Trophoblast cell (in vitro differentiated cells and primary cell): ENCODE measurements around the gene GALNS.

ENCODE experiments used
- DNase-seq, 2 donors: peaks; one replicate each; pipeline ENCODE4 v3.0.0-alpha.2; 2016
- H2AFZ ChIP-seq: 2 replicates; pipeline ENCODE4 v1.6.1; 2013; ENCODE audit warnings: low read length, moderate library complexity, mild to moderate bottlenecking; ENCODE audit not compliant: insufficient read depth, poor library complexity
- H2AK5ac ChIP-seq: 2 replicates; pipeline ENCODE4 v1.6.1; 2013; ENCODE audit warnings: mild to moderate bottlenecking, low read length
- H2BK120ac ChIP-seq: 2 replicates; pipeline ENCODE4 v1.6.1; 2013; ENCODE audit warnings: low read length, mild to moderate bottlenecking, moderate library complexity; ENCODE audit not compliant: insufficient read depth, poor library complexity
- H2BK12ac ChIP-seq: 2 replicates; pipeline ENCODE4 v1.6.1; 2013; ENCODE audit warnings: mild to moderate bottlenecking, low read length, moderate library complexity
- H2BK5ac ChIP-seq: 2 replicates; pipeline ENCODE4 v1.6.1; 2013; ENCODE audit warnings: low read length, low read depth, moderate library complexity, mild to moderate bottlenecking; ENCODE audit not compliant: poor library complexity
- H3K14ac ChIP-seq: 2 replicates; pipeline ENCODE4 v1.6.1; 2013; ENCODE audit warnings: mild to moderate bottlenecking, low read length
- H3K18ac ChIP-seq: 2 replicates; pipeline ENCODE4 v1.6.1; 2013; ENCODE audit warnings: mild to moderate bottlenecking, low read length
- H3K23ac ChIP-seq: 2 replicates; pipeline ENCODE4 v1.6.1; 2013; ENCODE audit warnings: low read length
- H3K27ac ChIP-seq: 2 replicates; pipeline ENCODE4 v1.5.1; 2013; ENCODE audit warnings: low read depth, mild to moderate bottlenecking, inconsistent platforms, low read length, moderate library complexity
- H3K27me3 ChIP-seq: 2 replicates; pipeline ENCODE4 v1.6.1; 2013; ENCODE audit warnings: inconsistent platforms, mild to moderate bottlenecking, low read length, moderate library complexity; ENCODE audit not compliant: insufficient read depth
- H3K36me3 ChIP-seq, 2 experiments: 1 replicate in 1 of 2; 2 replicates in 1 of 2; pipeline ENCODE4 v1.6.1; 2013; ENCODE audit warnings: low read length in 2 of 2, mild to moderate bottlenecking in 2 of 2, moderate library complexity in 1 of 2; ENCODE audit not compliant: insufficient read depth in 2 of 2, control insufficient read depth in 1 of 2
- H3K4ac ChIP-seq: 2 replicates; pipeline ENCODE4 v1.6.1; 2013; ENCODE audit warnings: low read depth, mild to moderate bottlenecking, low read length, moderate library complexity
- H3K4me1 ChIP-seq, 2 experiments: 1 replicate in 1 of 2; 2 replicates in 1 of 2; pipeline ENCODE4 v1.6.1; 2013; ENCODE audit warnings: low read length in 2 of 2, mild to moderate bottlenecking in 2 of 2, moderate library complexity in 1 of 2; ENCODE audit not compliant: insufficient read depth in 2 of 2, control insufficient read depth in 1 of 2
- H3K4me2 ChIP-seq: 2 replicates; pipeline ENCODE4 v1.6.1; 2013; ENCODE audit warnings: inconsistent platforms, mild to moderate bottlenecking, low read length, moderate library complexity
- H3K4me3 ChIP-seq: 2 replicates; pipeline ENCODE4 v1.5.1; 2013; ENCODE audit warnings: mild to moderate bottlenecking, low read depth, low read length, inconsistent platforms
- H3K79me1 ChIP-seq: one replicate; pipeline ENCODE4 v1.6.1; 2013; ENCODE audit warnings: low read length
- H3K79me2 ChIP-seq: 2 replicates; pipeline ENCODE4 v1.6.1; 2013; ENCODE audit warnings: low read length, mild to moderate bottlenecking; ENCODE audit not compliant: control insufficient read depth, insufficient read depth, poor library complexity
- H3K9ac ChIP-seq: 2 replicates; pipeline ENCODE4 v1.6.1; 2013; ENCODE audit warnings: mild to moderate bottlenecking, low read length
- H3K9me3 ChIP-seq: 2 replicates; pipeline ENCODE4 v1.6.1; 2013; ENCODE audit warnings: low read depth, mild to moderate bottlenecking, control low read depth, inconsistent platforms, low read length; ENCODE audit not compliant: insufficient read depth
- H4K12ac ChIP-seq: 2 replicates; pipeline ENCODE4 v1.6.1; 2013; ENCODE audit warnings: low read depth, mild to moderate bottlenecking, low read length, moderate library complexity
- H4K8ac ChIP-seq: 2 replicates; pipeline ENCODE4 v1.6.1; 2013; ENCODE audit warnings: low read depth, mild to moderate bottlenecking, low read length, moderate library complexity
- H4K91ac ChIP-seq: one replicate; pipeline ENCODE4 v1.6.1; 2013; ENCODE audit warnings: low read depth, mild to moderate bottlenecking, low read length, moderate library complexity
- WGBS: extraction: QIAGEN DNeasy Blood & Tissue Kit; methylation state at CpG from one replicate; pipeline ENCODE4 v1.1.7; 2013; ENCODE audit warnings: missing lambda C conversion rate; ENCODE audit not compliant: insufficient read length, insufficient coverage; ENCODE audit errors: extremely low coverage; 5-methylcytosine and 5-hydroxymethylcytosine counted together

Gene GALNS

DNA sequence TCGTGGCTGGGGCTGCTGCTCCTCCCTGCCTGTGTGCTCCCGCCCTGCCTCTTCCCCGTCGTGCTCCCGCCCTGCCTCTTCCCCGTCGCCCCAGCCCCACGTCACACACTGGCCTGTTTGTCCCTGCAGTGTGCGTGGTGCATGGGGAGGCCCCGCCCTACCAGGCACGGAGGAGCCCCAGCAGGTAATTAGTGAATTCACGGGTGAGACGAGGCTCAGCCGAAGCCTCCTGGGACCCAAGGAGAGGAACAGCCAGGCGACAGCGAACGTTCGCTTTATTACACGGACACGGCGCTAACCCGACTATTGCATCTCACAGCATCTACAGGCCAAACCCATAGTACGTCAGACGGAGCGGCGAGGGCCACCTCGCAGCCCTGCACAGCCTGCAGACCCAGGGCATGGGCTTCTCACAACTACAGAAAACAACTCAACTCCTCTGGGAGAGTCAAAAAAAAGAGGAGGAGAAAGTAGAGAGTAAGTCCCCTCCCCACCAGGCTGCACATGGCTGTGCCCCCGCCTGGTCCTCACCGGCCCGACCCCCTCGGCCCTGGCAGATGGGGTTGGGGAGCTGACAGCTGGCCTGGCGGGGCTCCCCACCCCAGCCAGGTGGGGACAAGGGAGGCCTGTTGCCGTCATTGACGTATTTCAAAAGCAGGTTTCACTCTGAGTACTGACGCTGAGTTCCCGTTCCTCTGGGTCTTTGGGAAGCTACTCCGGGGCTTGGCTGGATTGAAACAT is 14.0 kb upstream of the GALNS start:
- Histone ChIP-seq H3K79me1 (no peaks in the 10 kb centered on the region), H3K27ac (no peak overlapping the region), H2BK12ac (no peak overlapping the region), H4K12ac (no peak overlapping the region), H4K8ac (no peak overlapping the region), H3K14ac (no peak overlapping the region), H2AFZ (no peak overlapping the region), H4K91ac (no peak overlapping the region), H3K4ac (no peak overlapping the region), H3K27me3 (no peaks in the 10 kb centered on the region), H3K4me3 (no peak overlapping the region), H3K9ac (no peak overlapping the region), H2BK5ac (no peak overlapping the region), H2BK120ac (no peak overlapping the region), H3K4me2 (no peak overlapping the region), H3K23ac (no peak overlapping the region), H3K9me3 (no peaks in the 10 kb centered on the region), H3K4me1 (no peaks in the 10 kb centered on the region), H3K18ac (no peak overlapping the region), H3K79me2 (no peaks in the 10 kb centered on the region), H2AK5ac (no peak overlapping the region), H3K36me3 (no peaks in the 10 kb centered on the region)
- WGBS: no CpG with 5 or more reads among the region's 37 CpGs
- no peak for DNase-seq

DNA sequence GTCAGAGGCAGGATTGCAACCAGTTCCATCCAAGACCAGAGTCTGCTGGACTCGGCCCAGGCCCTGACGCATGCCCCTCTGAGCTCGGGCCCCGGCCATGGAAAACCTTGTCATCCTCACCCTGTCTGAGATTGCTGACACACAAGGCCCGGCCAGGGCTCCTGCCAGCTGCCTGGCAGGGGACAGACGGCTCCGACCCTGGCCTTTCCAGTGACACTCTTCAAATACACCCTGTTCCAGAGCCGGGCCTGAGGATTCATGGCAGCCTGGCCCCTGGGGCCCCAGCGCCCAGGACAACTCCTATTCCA is 12.9 kb upstream of the GALNS start:
- Histone ChIP-seq H2AK5ac (no peak overlapping the region), H3K9me3 (no peaks in the 10 kb centered on the region), H2BK120ac (no peak overlapping the region), H3K79me2 (no peaks in the 10 kb centered on the region), H2AFZ (no peak overlapping the region), H4K91ac (no peak overlapping the region), H3K4me2 (no peak overlapping the region), H3K23ac (no peak overlapping the region), H3K27ac (no peak overlapping the region), H3K9ac (no peak overlapping the region), H4K8ac (no peak overlapping the region), H2BK5ac (no peak overlapping the region), H3K14ac (no peak overlapping the region), H3K4me1 (no peaks in the 10 kb centered on the region), H2BK12ac (no peak overlapping the region), H3K36me3 (no peaks in the 10 kb centered on the region), H3K79me1 (no peaks in the 10 kb centered on the region), H3K27me3 (no peaks in the 10 kb centered on the region), H3K18ac (no peak overlapping the region), H4K12ac (no peak overlapping the region), H3K4ac (no peak overlapping the region), H3K4me3 (no peak overlapping the region)
- WGBS: no CpG with 5 or more reads among the region's 9 CpGs
- DNase-seq: no peak

DNA sequence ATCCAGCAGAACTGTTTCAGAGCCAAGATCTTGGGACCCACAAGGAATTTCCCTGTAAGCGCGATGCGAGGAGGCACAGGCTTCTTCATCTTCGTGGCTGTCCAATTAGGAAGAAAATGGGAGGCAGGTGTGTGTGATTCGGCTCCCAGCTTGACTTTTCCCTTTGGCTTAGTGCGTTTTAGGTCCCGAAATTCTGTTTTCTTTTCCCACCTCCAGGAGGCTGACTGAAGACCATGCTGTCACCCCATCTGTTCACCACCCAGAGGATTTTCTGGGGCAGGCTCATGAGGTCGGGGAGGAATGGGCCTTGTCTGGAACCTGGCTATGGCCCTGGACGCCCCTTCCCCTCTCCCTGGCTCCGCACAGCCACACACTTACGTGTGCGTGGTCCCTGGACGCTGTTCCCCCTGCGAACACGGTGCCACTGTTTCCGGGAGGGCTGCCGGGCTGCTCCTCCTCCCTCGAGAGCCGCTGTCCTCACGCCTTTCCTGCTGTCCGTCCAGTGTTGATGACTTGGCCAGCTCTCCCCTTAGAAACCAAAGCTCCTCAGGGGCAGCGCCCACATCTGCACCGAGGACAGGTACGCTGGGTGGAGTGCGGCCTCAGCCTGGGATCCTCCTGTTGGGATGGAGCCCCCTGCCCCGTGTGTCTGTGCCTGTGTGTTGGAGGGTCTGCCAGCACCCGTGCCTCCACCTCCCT is 12.4 kb upstream of the GALNS start:
- Histone ChIP-seq H3K27me3 (no peaks in the 10 kb centered on the region), H3K4ac (no peak overlapping the region)
- WGBS: no CpG with 5 or more reads among the region's 27 CpGs

DNA sequence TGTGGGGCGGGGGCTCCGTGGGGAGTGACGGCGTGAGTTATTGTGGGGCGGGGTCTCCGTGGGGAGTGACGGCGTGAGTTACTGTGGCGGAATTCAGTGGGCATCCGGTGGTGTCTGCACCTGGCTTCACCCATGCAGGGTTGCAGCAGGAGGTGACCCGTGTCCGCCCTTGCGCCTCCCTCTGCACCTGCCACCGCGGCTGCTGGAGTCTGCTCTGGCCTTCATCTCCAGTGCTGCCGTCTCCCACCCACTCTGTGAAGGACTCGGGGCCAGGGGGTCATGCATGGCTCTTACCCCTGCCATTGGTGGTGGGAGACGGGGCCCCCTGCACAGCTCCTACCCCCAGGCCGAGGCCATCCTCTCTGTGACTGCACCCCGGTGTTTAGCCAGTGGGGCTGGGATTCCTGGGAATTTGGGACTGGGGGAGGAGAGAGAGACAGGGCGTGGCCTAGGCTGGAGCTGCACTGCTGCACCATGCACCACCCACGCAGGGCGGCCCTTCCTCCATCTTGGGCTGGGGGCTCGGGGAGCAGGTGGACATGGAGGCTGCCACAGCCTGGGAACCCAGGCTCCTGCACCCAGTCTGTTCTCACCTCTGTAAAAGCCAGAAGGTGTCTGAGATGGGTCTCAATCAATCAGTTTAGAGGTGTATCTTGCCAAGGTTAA is 11.0 kb upstream of the GALNS start:
- no peak overlapping the region for H4K12ac ChIP-seq
- H4K91ac ChIP-seq: no peak overlapping the region
- peaks cover 2% of the 10 kb centered on the region for H3K9me3 ChIP-seq
- H3K14ac ChIP-seq: no peak overlapping the region
- H3K23ac ChIP-seq: no peak overlapping the region
- H2AFZ ChIP-seq: no peak overlapping the region
- no CpG with 5 or more reads among the region's 24 CpGs for WGBS
- no peak overlapping the region for H2AK5ac ChIP-seq
- H3K4me2 ChIP-seq: no peak overlapping the region
- H3K27me3 ChIP-seq: no peaks in the 10 kb centered on the region
- no peak overlapping the region for H2BK5ac ChIP-seq
- H2BK120ac ChIP-seq: no peak overlapping the region
- no peak overlapping the region for H3K27ac ChIP-seq
- DNase-seq: no peak
- no peak overlapping the region for H3K9ac ChIP-seq
- no peak overlapping the region for H4K8ac ChIP-seq
- no peak overlapping the region for H2BK12ac ChIP-seq
- no peaks in the 10 kb centered on the region for H3K4me1 ChIP-seq
- peaks cover 0 to 4% of the 10 kb centered on the region in 2 experiments for H3K36me3 ChIP-seq
- H3K79me1 ChIP-seq: no peaks in the 10 kb centered on the region
- no peak overlapping the region for H3K18ac ChIP-seq
- H3K4me3 ChIP-seq: no peak overlapping the region
- no peaks in the 10 kb centered on the region for H3K79me2 ChIP-seq
- no peak overlapping the region for H3K4ac ChIP-seq

More for the DNA sequence above, 12.4 kb upstream of the GALNS start:
- no peaks in the 10 kb centered on the region for H3K79me1 ChIP-seq
- H3K36me3 ChIP-seq: no peaks in the 10 kb centered on the region
- no peak overlapping the region for H2BK120ac ChIP-seq
- H2AK5ac ChIP-seq: no peak overlapping the region
- H3K4me1 ChIP-seq: no peaks in the 10 kb centered on the region
- no peak overlapping the region for H3K4me2 ChIP-seq
- no peak overlapping the region for H3K27ac ChIP-seq
- H3K79me2 ChIP-seq: no peaks in the 10 kb centered on the region
- no peak overlapping the region for H3K18ac ChIP-seq
- H3K9me3 ChIP-seq: no peaks in the 10 kb centered on the region
- no peak overlapping the region for H2BK12ac ChIP-seq
- H4K91ac ChIP-seq: no peak overlapping the region
- no peak overlapping the region for H2BK5ac ChIP-seq
- H3K4me3 ChIP-seq: no peak overlapping the region
- no peak overlapping the region for H4K8ac ChIP-seq
- no peak overlapping the region for H3K14ac ChIP-seq
- H3K23ac ChIP-seq: no peak overlapping the region
- no peak overlapping the region for H4K12ac ChIP-seq
- no peak overlapping the region for H3K9ac ChIP-seq
- DNase-seq: no peak
- H2AFZ ChIP-seq: no peak overlapping the region
